HG02973 (cell line): ENCODE results near the gene TSR1.

Experiments
- ATAC-seq: cut with Tn5 transposase; IDR thresholded peaks from one replicate; pipeline ENCODE4 v1.9.1; 2021; ENCODE audit warnings: moderate library complexity; ENCODE audit not compliant: unreplicated experiment

TSR1 gene

DNA sequence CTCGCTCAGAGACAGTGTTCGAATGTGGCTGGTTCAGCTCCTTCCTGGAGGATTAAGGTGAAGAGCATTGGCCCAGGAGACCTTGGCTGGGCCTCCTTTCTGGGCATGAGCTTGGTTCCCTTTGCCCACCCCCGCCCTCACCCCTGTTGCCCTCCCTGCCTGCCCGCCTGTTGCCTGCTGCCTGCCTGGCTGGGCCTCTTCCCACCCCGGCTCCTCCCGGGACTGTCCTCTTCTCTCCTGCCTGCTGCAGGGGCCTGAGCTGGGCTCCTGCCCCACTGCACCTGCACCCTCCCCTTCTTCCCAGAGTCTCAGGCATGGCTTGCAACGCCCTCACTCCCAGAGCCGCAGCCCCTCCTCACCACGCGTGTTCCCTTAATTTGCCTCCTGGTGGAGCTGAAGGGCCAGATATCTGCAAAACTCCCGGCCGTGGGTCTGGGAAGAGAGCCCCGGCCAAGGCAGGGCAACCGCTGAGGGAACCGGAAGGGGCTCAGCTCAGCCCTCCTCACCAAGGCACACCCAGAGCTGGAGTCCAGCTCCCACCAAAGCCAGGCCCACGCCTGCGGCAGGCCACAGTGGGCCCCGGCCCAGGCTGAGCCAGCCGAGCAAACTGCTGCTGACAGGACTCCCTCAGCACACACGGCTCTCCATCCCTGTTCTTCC lies 33.4 kb upstream of the TSR1 start:
- ATAC-seq: no peak

DNA sequence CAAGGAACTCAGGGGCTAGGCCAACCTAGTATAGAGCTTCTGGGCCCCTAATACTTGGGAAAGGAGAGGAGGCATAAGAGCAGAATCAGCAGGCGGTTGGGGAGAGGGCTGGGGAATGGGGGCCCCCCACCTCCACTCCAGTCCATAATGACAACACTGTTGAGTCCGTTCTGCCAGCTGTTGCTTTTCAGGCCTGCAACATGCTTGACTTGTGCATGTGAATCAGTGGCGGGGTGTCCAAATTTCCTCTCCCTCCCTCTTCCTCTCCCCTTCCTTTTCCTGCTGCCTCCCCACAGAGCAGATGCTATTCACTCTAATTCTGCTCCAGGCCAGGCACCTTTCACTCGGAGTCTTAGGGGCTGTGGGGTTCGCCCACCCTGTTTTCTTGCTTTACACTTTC lies 32.8 kb upstream of the TSR1 start:
- no peak for ATAC-seq

DNA sequence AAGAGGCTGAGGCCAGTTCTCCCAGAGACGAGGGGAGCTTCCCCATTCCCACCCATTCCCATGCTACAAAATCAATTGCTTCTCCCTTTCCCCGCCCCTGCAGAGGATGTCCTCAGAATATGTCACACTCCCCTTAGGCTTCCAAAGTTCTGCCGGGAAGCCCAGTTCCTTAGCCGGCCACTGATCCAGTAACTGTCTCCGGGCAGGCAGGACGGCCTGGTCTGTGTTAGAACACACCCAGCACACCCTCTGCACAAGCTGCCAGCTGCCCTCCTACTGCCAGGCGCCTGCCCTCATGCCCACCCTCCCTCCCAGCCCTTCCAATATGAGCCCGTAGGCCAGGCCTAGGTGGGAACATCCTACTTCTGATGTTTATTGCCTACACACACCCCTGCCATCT lies 32.1 kb upstream of the TSR1 start:
- ATAC-seq: no peak

DNA sequence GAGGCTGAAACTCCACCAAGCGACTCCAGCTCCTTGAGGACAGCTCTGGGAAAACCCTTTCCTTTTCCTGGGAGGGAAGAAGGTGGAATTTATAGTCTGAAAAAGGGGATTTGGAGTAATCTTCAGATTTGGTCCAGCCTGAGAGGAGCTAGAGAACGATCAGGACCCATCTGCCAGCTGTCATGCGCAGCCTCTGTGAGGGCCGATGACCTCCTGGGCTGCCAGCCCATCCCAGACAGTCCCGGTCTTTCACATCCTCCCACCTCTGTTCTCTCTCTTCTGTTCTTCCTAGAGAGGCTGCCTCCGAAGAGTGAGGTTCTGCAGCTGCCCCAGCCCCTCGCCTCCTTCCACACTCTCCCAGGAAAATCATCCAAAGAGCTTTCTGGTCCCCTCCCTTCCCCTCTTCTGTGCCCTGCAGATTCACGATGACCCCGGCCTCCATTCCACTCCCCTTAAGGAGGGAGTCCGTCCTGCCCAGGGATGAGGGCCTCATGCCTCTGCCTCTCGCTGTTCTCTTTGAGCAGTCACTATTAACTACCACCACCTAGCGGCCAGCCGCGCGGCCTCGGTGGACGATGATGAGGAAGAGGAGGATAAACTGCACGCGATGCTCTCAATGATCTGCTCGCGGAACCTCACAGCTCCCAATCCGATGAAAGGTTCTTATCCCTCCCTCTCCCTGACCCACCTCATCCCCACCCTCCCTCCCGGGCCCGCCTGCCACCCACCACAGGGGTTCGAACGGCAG lies 30.7 kb upstream of the TSR1 start:
- ATAC-seq: no peak

DNA sequence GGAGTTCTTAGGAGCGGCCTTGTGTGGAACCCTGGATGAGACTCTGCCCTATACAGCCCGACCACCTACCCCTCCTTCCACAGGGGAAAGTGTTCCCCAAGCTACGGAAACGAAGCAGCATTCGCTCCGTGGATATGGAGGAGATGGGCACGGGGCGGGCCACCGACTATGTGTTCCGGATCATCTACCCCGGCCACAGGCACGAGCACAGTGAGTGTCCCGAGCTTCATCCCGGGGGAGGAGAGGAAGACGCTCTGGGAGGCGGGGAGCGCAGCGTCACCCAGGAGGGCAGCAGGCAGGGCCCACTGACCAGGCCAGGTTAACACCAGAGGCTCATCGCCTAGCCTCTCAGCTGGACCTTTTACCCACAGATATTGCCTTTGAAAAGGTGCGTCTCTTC lies 28.9 kb upstream of the TSR1 start:
- no peak for ATAC-seq

DNA sequence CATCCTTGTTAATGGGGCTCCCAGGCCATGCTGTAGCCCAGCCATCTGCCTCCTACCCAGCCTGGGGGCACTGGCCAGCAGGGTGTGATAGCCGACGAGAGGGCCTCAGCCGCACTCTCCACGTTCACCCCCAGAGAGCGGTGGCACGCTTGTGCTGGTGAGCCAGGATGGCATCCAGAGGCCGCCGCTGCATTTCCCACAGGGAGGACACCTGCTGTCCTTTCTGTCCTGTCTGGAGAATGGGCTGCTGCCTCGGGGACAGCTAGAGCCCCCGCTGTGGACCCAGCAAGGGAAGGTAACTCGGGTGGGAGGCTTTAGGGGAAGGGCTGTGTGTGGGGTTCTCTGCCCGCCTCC lies 28.5 kb upstream of the TSR1 start:
- ATAC-seq: no peak

DNA sequence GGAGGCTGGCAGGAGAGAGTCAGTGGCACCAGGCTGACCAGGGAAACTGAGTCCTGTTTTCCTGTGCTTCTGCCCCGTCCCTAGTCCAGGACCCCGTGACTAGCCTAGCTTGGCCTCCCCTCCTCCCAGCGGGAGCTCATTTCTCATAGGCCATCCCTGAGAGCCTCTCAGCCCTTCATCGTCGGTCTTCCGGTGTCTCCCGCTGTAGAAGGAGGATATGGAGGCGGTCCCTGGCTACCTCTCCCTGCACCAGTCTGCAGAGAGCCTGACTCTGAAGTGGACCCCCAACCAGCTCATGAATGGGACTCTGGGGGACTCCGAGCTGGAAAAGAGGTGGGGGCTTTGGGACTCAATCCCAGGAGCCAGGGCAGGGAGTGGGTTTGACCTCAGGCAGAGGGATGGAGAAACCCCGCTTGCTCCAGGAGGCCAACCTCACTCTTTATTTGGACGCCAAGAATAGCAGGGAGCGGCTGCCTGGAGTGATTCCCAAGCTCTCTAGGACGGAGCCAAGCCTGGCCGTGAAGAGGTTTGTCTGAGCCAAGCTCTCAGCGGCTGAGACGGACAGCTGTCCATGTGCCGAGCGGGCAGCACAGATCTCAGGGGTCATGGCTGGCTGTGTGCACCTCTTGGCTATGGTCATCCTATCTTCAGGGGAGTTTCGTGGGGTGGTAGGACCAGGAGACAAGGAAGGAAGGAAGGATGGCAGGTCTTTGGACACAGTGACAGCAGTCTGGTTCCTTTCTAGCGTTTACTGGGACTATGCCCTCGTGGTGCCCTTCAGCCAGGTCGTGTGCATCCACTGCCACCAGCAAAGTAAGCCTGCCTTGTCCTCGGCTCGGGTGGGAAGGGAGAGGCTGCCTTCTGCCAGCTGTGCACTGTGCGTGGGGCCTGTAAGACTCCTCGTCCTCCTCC lies 27.9 kb upstream of the TSR1 start:
- no peak for ATAC-seq

DNA sequence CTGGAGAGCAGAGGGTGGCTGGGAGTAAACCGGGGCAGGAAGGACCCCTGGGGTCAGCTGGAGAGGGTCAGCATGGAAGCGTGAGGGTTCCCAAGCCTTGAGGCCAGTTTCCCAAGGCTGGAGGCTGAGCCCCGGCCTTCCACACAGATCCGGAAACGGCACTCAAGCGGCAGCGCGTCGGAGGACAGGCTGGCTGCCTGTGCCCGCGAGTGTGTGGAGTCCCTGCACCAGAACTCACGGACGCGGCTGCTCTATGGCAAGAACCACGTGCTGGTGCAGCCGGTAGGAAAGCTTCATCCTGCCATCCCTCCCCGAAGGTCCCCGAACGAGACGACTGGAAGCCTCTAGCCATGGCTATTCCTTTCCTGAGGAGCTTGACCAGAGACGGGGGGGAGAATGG lies 27.1 kb upstream of the TSR1 start:
- ATAC-seq: no peak

DNA sequence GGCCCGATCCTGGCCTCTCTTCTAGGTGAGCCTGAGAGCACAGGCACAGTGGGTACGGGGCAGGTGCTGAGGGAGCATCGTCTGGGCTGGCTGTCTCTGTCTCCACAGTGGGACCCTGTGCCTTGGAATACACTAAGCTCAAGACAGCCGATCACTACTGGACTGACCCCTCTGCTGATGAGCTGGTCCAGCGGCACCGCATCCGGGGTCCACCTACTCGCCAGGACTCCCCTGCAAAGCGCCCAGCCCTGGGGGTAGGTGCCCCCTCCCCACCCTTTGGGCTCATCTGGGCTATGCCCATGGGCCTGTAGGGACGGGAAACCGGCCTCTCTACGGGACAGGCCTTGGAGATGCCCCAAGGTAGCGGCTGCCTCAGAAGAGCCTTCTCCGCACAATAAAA lies 26.6 kb upstream of the TSR1 start:
- ATAC-seq: no peak

DNA sequence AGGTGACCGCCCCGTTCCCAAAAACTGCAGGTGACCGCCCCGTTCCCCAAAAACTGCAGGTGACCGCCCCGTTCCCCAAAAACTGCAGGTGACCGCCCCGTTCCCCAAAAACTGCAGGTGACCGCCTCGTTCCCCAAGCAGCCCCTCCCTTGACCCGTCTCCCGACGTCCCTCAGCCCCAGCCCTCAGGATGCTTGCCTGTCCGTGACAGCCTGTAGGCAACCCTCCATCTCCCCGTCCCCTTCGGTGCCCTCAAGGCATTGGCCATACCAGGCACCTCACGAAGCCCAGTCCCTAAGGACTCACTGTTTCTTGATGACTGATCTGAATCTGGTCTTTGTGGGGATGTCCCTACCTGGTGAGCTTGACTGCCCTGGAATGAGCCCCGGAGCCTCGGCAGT lies 26.2 kb upstream of the TSR1 start:
- no peak for ATAC-seq

DNA sequence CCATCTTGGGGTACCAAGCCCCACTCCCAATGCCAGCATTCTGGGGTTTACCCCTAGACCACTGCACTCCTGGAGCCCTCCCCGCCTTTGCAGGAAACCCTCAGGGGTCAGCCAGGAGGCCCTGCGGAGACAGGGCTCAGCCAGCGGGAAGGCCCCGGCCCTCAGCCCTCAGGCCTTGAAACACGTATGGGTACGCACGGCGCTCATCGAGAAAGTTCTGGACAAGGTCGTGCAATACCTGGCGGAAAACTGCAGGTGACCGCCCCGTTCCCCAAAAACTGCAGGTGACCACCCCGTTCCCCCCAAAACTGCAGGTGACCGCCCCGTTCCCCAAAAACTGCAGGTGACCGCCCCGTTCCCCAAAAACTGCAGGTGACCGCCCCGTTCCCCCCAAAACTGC lies 25.8 kb upstream of the TSR1 start:
- ATAC-seq: no peak

DNA sequence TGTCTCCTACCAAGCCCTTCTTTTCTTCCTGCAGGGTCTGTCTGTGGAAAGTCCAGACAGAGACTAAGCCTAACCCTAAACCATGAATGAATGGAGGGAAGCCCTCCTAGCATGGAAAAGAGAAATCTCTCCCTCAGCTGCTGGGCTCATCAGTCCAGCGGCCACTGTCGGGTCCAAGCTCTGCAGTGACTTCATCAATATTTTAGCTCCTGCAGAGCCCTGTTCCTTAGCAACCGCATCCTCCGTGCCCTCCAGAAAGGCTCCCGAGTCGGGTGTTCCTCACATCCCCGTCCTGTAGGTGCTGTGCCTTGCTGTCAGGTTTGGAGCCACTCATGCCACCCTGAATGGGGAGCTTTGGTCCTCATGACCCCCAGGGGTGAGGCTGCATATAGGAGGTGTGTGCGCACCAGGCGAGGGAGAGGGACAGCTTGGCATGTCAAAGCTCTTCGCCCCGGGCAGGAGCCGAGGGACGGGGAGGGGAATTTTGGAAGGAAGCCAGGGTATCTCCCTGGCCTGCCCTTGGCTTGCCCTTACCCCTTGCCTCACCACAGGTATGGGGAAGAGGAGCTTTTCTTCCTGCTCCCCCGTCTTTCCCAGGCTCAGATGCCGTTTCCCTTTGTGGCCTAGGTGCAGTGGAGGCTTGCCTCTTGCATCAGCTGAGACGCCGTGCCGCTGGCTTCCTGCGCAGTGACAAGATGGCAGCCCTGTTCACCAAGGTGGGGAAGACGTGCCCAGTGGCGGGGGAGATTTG lies 24.9 kb upstream of the TSR1 start:
- no peak for ATAC-seq

DNA sequence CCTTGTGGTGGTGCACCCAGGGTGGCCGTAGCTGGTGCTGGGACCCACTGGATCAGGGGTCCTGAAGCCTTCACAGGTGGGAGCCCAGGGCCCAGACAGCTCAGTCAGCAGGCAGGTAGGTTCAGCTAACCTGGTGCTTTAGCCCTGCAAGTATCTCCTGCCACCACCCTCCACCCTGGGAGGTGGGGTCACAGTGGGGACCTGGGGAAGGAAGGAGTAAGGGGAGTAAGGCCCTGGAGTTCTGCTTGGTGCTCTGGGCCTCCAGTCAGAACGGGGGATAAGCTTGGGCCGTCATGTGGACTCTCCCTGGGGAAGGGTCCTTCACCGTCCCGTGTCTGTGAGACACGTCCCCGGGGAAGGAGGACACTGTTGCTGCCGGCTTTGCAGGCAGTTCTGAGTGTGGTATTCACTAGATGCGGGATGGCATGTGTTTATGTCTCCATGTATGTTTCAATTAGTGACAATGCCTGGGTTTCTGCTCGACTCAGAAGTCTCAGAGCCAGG lies 21.7 kb upstream of the TSR1 start:
- no peak for ATAC-seq

DNA sequence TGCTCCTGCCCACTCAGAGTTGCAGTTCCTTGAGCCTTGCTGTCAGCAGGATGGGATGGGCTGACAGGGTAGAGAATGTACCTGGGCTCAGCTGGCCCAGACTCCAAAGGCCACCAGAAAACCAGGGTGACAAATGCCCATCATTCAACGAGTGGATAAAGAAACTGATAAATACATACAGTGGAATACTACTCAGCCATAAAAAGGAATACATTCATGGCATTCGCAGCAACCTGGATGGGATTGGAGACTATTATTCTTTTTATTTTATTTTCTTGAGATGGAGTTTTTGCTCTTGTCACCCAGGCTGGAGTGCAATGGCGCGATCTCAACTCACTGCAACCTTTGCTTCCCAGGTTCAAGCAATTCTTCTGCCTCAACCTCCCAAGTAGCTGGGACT lies 21.0 kb upstream of the TSR1 start:
- ATAC-seq: no peak

DNA sequence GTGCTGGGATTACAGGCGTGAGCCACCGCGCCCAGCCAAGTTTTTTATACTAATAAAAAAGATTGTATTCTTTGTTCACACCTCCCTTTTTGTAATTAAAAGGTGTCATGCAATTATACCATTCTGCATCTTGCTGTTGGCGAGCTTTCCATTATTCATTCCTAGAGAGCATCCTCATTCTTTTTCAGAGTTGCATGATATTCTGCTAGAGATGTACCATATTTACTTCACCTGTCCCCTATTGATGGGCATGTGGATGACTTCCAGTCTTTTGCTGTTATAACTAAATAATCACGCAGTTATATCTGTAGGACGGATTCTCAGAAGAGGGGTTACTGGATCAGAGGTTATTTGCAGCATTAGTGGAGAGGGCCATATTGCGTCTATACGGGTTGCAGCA lies 18.1 kb upstream of the TSR1 start:
- ATAC-seq: no peak

DNA sequence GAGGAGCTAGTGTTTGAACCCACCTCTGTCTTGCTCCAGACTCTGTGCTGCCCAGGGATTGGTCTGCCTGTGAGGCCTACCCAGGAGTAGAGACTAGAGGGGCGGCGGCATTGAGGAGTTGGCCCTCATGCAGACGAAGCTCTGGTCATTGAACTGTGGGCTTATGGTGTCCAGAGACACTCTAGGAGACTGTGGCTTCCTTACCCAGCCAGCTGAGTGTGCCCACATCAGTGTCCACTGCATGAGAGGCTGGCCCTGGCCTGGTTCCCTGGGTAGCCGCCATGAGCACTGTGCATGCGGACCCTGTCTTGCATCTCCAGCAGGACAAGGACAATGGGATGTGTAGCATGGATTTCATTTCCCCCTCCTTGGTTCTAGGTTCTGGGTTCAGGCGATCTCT lies 15.0 kb upstream of the TSR1 start:
- ATAC-seq: no peak

DNA sequence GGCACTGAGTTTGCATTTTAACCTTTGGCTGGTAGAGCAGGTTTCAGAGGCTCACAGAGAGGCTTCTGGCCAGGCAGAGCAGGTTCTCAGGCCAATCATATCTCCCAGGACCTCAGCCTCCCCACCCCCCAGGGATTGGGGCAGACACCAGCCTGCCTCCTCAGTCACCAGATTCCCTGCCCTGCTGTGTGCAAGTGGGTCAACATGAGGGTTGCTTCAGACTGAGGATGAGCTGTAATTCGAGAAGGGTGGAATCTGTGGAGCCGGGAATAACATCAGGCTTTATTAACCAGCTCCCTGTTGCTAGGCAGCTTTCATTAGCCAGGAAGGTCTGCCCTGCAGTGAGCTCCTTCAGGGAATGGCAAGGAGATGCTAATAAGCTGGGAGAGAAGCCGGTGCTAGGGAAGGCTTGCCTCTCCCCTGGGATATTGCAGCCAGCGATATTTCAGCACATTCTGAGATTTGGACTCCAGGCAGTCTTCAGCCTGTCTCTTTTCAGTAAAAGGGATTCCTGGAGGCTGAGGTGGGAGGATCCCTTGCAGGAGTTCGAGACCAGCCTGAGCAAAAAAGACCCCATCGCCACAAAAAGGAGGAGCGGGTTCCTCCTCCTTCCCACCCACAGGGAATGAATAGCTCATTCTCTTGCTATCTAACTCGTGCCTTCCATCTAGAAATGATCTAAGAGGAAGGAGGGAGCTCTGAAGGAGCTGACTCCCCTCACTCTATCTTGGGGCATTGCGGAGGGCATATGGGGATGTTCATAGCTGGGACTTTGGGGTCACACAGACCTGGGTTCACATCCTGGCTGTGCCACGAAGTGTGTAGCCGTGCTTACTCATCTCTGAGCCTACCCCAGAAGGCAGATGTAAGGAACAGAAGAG lies 11.8 kb upstream of the TSR1 start:
- ATAC-seq: no peak

DNA sequence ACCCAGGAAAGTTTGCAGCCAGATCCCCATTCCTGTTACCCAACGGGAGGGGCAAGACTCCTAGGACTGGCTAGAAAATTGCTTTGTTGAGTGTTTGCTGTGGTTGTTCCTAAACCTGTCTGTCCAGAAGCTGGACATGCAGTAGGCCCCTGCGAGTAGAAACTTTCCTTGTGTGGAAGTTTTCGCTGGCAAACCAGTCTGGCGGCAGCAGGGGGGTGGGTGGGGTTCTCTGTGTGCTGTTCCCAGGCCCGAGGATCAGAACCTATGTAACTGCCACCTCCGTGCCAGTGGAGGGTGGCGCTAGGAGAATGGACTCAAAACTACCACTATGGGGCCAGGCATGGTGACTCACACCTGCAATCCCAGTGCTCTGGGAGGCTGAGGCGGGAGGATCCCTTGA lies 10.2 kb upstream of the TSR1 start:
- no peak for ATAC-seq

DNA sequence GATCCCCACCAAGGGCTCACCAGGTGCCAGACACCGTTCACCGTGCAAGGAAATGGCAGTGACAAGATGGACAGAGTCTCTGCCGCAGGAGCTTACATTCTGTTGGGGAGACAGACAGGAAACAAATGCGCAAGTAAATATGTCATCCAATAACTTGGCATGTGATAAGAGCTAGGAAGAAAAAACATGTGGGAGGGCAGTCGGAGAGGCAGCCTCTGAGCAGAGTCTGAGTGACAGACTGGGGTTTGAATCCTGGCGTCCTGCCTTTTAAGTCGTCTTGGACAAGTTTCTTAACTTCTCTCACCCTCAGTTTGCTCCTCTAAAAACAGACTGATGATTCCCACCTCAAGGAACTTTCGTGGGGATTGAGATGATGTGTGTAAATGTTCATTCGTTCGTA lies 8.3 kb upstream of the TSR1 start:
- ATAC-seq: no peak

DNA sequence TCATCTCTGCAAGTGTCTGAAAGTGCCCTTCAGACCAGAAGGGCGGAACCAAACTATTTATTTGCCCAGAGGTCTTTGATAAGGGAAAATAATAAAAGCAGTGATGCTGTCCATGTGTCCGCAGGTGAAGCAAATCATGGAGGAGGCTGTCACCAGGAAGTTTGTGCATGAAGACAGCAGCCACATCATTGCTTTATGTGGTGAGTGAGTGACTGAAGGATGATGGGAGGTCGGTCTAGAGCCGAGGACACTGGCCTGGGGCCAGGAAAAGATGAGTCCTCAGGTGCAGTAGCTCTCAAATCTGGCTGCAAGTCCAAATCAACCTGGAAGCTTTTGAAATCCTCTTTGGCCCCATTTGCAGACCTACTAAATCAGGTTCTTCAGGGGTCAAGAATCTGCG lies 7.2 kb upstream of the TSR1 start:
- no peak for ATAC-seq
